ENCODE data around the gene PRRC1.

PRRC1 gene

GRCh38 chr5:127574852-127575679 lies 57.6 kb downstream of the PRRC1 start:
- Histone ChIP-seq H3K9ac (ENCODE audit: low read length in 5 of 5) (no peak overlapping the region), H3K27me3 (ENCODE audit: control insufficient read depth in 5 of 5, insufficient read depth in 4 of 5, low read length in 5 of 5) (no peaks in the 10 kb centered on the region), H3K36me3 (ENCODE audit: control insufficient read depth in 5 of 5, insufficient read depth in 5 of 5, low read length in 5 of 5) (no peaks in the 10 kb centered on the region), H3K4me3 (ENCODE audit: low read depth in 1 of 5, low read length in 5 of 5) (no peak overlapping the region), H3K4me1 (ENCODE audit: control insufficient read depth in 5 of 5, insufficient read depth in 5 of 5, low read length in 5 of 5) (no peaks in the 10 kb centered on the region), H3K9me3 (ENCODE audit: control insufficient read depth in 5 of 5, low read length in 5 of 5) (peaks cover 0 to 4% (median 3%) of the 10 kb centered on the region in 5 donors), H3K27ac (ENCODE audit: low read depth, low read length) (no peak overlapping the region)

GRCh38 chr5:127577458-127577857 lies 60.0 kb downstream of the PRRC1 start:
- Histone ChIP-seq H3K9ac (ENCODE audit: low read length in 5 of 5) (no peak overlapping the region), H3K9me3 (ENCODE audit: control insufficient read depth in 5 of 5, low read length in 5 of 5) (peaks cover 0 to 4% (median 3%) of the 10 kb centered on the region in 5 donors), H3K27ac (ENCODE audit: low read depth, low read length) (no peak overlapping the region), H3K4me1 (ENCODE audit: control insufficient read depth in 5 of 5, insufficient read depth in 5 of 5, low read length in 5 of 5) (no peaks in the 10 kb centered on the region), H3K36me3 (ENCODE audit: control insufficient read depth in 5 of 5, insufficient read depth in 5 of 5, low read length in 5 of 5) (no peaks in the 10 kb centered on the region), H3K4me3 (ENCODE audit: low read depth in 1 of 5, low read length in 5 of 5) (no peak overlapping the region), H3K27me3 (ENCODE audit: control insufficient read depth in 5 of 5, insufficient read depth in 4 of 5, low read length in 5 of 5) (no peaks in the 10 kb centered on the region)

DNA sequence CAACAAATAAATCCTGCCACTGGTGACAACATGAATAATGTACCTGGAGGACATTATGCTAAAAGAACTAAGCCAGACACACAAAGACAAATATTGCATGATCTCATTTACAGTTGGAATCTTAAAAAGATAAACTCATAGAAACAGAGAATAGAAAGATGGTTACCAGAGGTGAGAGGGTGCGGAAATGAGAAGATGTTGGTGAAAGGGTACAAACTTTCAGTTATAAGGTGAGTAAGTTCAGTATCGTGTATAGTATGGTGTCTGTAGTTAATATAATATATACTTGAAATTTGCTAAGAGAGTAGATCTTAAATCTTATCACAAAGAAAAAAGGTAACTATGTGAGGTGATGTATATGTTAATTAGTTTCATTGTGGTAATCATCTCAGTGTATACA lies 63.3 kb downstream of the PRRC1 start:
- Histone ChIP-seq H3K9me3 (ENCODE audit: control insufficient read depth in 5 of 5, low read length in 5 of 5) (no peaks in the 10 kb centered on the region), H3K27me3 (ENCODE audit: control insufficient read depth in 5 of 5, insufficient read depth in 4 of 5, low read length in 5 of 5) (no peaks in the 10 kb centered on the region), H3K4me3 (ENCODE audit: low read depth in 1 of 5, low read length in 5 of 5) (no peak overlapping the region), H3K9ac (ENCODE audit: low read length in 5 of 5) (no peak overlapping the region), H3K4me1 (ENCODE audit: control insufficient read depth in 5 of 5, insufficient read depth in 5 of 5, low read length in 5 of 5) (no peaks in the 10 kb centered on the region), H3K36me3 (ENCODE audit: control insufficient read depth in 5 of 5, insufficient read depth in 5 of 5, low read length in 5 of 5) (no peaks in the 10 kb centered on the region), H3K27ac (ENCODE audit: low read depth, low read length) (no peak overlapping the region)

- Histone ChIP-seq H3K27ac (ENCODE audit: low read depth, low read length) (no peak overlapping the region), H3K9ac (ENCODE audit: low read length in 5 of 5) (no peak overlapping the region), H3K27me3 (ENCODE audit: control insufficient read depth in 5 of 5, insufficient read depth in 4 of 5, low read length in 5 of 5) (no peaks in the 10 kb centered on the region), H3K4me3 (ENCODE audit: low read depth in 1 of 5, low read length in 5 of 5) (no peak overlapping the region), H3K9me3 (ENCODE audit: control insufficient read depth in 5 of 5, low read length in 5 of 5) (no peaks in the 10 kb centered on the region), H3K36me3 (ENCODE audit: control insufficient read depth in 5 of 5, insufficient read depth in 5 of 5, low read length in 5 of 5) (no peaks in the 10 kb centered on the region), H3K4me1 (ENCODE audit: control insufficient read depth in 5 of 5, insufficient read depth in 5 of 5, low read length in 5 of 5) (no peaks in the 10 kb centered on the region)
Observed at GRCh38 chr5:127581450-127581849, 64.0 kb downstream of the PRRC1 start.

DNA sequence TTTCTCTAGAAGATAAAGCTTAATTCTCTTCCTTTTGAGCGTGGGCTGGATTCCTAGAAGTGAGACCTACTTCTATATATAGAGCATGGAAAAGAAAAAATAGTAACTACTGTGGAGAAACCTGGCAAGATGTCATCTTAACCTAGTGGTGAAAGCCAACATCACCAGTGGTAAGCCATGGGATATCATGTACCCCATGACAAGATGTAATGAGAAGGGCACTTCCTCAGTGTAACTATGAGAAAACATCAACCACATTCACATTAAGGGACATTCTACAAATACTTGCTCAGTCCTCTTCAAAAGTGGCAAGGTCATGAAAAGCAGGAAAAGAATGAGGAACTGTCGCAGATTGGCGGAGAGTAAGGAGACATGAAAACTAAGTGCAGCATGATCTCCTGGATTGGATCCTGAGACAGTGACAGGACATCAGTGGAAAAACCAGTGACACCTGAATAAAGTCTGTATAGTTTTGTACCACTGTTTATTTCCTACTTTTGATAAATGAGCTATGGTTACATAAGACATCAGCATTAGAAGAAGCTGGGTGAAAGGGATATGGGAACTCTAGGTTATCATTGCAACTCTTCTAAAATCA lies 65.4 kb downstream of the PRRC1 start:
- H3K27ac ChIP-seq (ENCODE audit: low read depth, low read length), result no peak overlapping the region

DNA sequence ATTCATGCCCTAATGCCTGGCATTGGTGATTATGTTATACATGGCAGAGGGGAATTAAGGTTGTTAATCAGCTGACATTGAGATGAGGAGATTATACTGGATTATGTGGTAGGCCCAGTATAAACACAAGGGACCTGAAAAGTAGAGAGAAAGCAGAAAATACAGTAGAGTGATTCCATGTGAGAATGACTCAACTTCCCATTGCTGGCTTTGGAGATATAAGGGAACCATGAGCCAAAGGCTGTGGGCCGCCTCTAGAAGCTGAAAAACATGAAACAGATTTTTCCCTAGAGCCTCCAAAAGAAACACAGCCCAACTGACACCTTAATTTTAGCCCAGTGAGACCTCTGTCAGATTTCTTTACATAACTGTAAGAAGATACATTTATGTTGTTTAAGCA lies 66.4 kb downstream of the PRRC1 start:
- H3K27me3 ChIP-seq (ENCODE audit: control insufficient read depth in 5 of 5, insufficient read depth in 4 of 5, low read length in 5 of 5), result no peaks in the 10 kb centered on the region
- H3K9ac ChIP-seq (ENCODE audit: low read length in 5 of 5), result no peak overlapping the region
- no peaks in the 10 kb centered on the region for H3K4me1 ChIP-seq (ENCODE audit: control insufficient read depth in 5 of 5, insufficient read depth in 5 of 5, low read length in 5 of 5)
- no peaks in the 10 kb centered on the region for H3K9me3 ChIP-seq (ENCODE audit: control insufficient read depth in 5 of 5, low read length in 5 of 5)
- H3K4me3 ChIP-seq (ENCODE audit: low read depth in 1 of 5, low read length in 5 of 5), result no peak overlapping the region
- H3K36me3 ChIP-seq (ENCODE audit: control insufficient read depth in 5 of 5, insufficient read depth in 5 of 5, low read length in 5 of 5), result no peaks in the 10 kb centered on the region
- no peak overlapping the region for H3K27ac ChIP-seq (ENCODE audit: low read depth, low read length)

More for the DNA sequence above, 65.4 kb downstream of the PRRC1 start:
- Histone ChIP-seq H3K36me3 (ENCODE audit: control insufficient read depth in 5 of 5, insufficient read depth in 5 of 5, low read length in 5 of 5) (no peaks in the 10 kb centered on the region), H3K4me1 (ENCODE audit: control insufficient read depth in 5 of 5, insufficient read depth in 5 of 5, low read length in 5 of 5) (no peaks in the 10 kb centered on the region), H3K9me3 (ENCODE audit: control insufficient read depth in 5 of 5, low read length in 5 of 5) (no peaks in the 10 kb centered on the region), H3K9ac (ENCODE audit: low read length in 5 of 5) (no peak overlapping the region), H3K4me3 (ENCODE audit: low read depth in 1 of 5, low read length in 5 of 5) (no peak overlapping the region), H3K27me3 (ENCODE audit: control insufficient read depth in 5 of 5, insufficient read depth in 4 of 5, low read length in 5 of 5) (no peaks in the 10 kb centered on the region)

DNA sequence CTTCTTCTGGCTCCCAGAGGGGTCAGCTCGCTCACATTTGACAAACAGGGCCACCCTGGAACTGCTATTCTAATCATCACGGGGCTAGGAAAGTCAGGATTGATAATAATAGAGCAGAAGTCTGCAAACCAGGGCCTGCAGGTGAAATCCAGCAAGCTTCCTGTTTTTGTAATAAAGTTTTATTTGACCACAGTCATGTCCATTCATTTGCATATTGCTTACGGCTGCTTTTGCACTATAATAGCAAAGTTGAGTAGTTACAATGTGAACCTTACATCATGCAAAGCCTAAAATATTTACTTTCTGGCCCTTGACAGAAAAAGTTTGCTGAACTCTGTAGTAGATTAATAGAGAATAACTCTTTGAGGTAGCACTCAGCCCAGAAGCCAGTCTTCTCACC lies 68.2 kb downstream of the PRRC1 start:
- Histone ChIP-seq H3K4me1 (ENCODE audit: control insufficient read depth in 5 of 5, insufficient read depth in 5 of 5, low read length in 5 of 5) (no peaks in the 10 kb centered on the region), H3K9ac (ENCODE audit: low read length in 5 of 5) (no peak overlapping the region), H3K27ac (ENCODE audit: low read depth, low read length) (no peak overlapping the region), H3K4me3 (ENCODE audit: low read depth in 1 of 5, low read length in 5 of 5) (no peak overlapping the region), H3K36me3 (ENCODE audit: control insufficient read depth in 5 of 5, insufficient read depth in 5 of 5, low read length in 5 of 5) (no peaks in the 10 kb centered on the region), H3K9me3 (ENCODE audit: control insufficient read depth in 5 of 5, low read length in 5 of 5) (no peaks in the 10 kb centered on the region), H3K27me3 (ENCODE audit: control insufficient read depth in 5 of 5, insufficient read depth in 4 of 5, low read length in 5 of 5) (no peaks in the 10 kb centered on the region)

- Histone ChIP-seq H3K27me3 (ENCODE audit: control insufficient read depth in 5 of 5, insufficient read depth in 4 of 5, low read length in 5 of 5) (no peaks in the 10 kb centered on the region), H3K36me3 (ENCODE audit: control insufficient read depth in 5 of 5, insufficient read depth in 5 of 5, low read length in 5 of 5) (no peaks in the 10 kb centered on the region), H3K27ac (ENCODE audit: low read depth, low read length) (no peak overlapping the region), H3K4me3 (ENCODE audit: low read depth in 1 of 5, low read length in 5 of 5) (no peak overlapping the region), H3K9me3 (ENCODE audit: control insufficient read depth in 5 of 5, low read length in 5 of 5) (no peaks in the 10 kb centered on the region), H3K9ac (ENCODE audit: low read length in 5 of 5) (no peak overlapping the region), H3K4me1 (ENCODE audit: control insufficient read depth in 5 of 5, insufficient read depth in 5 of 5, low read length in 5 of 5) (no peaks in the 10 kb centered on the region)
Observed at GRCh38 chr5:127586066-127586770, 68.8 kb downstream of the PRRC1 start.

GRCh38 chr5:127586811-127587210 lies 69.4 kb downstream of the PRRC1 start:
- no peaks in the 10 kb centered on the region for H3K27me3 ChIP-seq (ENCODE audit: control insufficient read depth in 5 of 5, insufficient read depth in 4 of 5, low read length in 5 of 5)
- no peak overlapping the region for H3K4me3 ChIP-seq (ENCODE audit: low read depth in 1 of 5, low read length in 5 of 5)
- no peak overlapping the region for H3K27ac ChIP-seq (ENCODE audit: low read depth, low read length)
- no peaks in the 10 kb centered on the region for H3K36me3 ChIP-seq (ENCODE audit: control insufficient read depth in 5 of 5, insufficient read depth in 5 of 5, low read length in 5 of 5)
- no peaks in the 10 kb centered on the region for H3K9me3 ChIP-seq (ENCODE audit: control insufficient read depth in 5 of 5, low read length in 5 of 5)
- no peaks in the 10 kb centered on the region for H3K4me1 ChIP-seq (ENCODE audit: control insufficient read depth in 5 of 5, insufficient read depth in 5 of 5, low read length in 5 of 5)
- no peak overlapping the region for H3K9ac ChIP-seq (ENCODE audit: low read length in 5 of 5)

DNA sequence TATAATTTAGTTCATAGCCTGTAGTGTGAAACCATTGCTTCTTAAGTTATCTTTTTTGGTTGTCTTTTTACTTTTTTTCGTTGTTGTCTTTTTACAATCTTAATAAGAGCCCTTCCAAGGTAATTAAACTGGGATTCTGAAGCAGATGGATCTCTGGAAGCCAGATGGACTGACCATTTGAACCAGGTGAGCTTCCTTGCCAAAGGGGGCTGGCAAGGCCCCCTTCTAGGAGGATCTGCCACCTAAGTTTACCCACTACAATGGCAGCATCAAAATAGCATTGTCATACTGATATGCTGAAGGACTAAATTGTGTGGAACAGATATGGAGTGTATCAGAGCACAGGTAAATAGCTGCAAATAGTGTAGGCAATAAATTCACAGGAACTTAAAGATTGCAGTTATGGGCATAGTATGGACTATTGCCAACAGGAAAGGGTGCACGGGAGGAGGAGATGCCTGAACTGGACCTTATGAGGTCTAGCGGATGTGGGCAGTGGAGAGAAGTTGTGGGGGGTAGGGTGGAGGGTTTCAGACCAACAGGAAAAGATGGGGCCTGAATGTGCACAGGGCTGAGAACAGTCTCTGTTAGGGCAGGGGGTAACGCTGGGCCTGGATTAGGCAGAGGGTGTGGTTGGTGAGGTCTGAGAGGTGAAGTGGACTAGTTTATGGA lies 69.9 kb downstream of the PRRC1 start:
- H3K27ac ChIP-seq (ENCODE audit: low read depth, low read length), result no peak overlapping the region
- no peak overlapping the region for H3K9ac ChIP-seq (ENCODE audit: low read length in 5 of 5)
- no peak overlapping the region for H3K4me3 ChIP-seq (ENCODE audit: low read depth in 1 of 5, low read length in 5 of 5)
- no peaks in the 10 kb centered on the region for H3K27me3 ChIP-seq (ENCODE audit: control insufficient read depth in 5 of 5, insufficient read depth in 4 of 5, low read length in 5 of 5)
- H3K36me3 ChIP-seq (ENCODE audit: control insufficient read depth in 5 of 5, insufficient read depth in 5 of 5, low read length in 5 of 5), result no peaks in the 10 kb centered on the region
- no peaks in the 10 kb centered on the region for H3K9me3 ChIP-seq (ENCODE audit: control insufficient read depth in 5 of 5, low read length in 5 of 5)
- no peaks in the 10 kb centered on the region for H3K4me1 ChIP-seq (ENCODE audit: control insufficient read depth in 5 of 5, insufficient read depth in 5 of 5, low read length in 5 of 5)
